ENCODE measurements around the gene METRNL.

The METRNL gene

GRCh38 chr17:83105512-83105911 lies 26.1 kb downstream of the METRNL start:
- no peak overlapping the region for H3K4me3 ChIP-seq (ENCODE audit: low read depth, low read length, poor library complexity, severe bottlenecking)
- H3K27me3 ChIP-seq (ENCODE audit: insufficient read depth, low read length): peaks cover 7% of the 10 kb centered on the region; the same call in 1 of the 2 replicates
- H2AFZ ChIP-seq (ENCODE audit: low read length): no peak overlapping the region
- no peak overlapping the region for H3K9ac ChIP-seq (ENCODE audit: low read length)
- H4K20me1 ChIP-seq (ENCODE audit: insufficient read depth, low read length): no peaks in the 10 kb centered on the region
- H3K27ac ChIP-seq (ENCODE audit: low read depth, low read length, poor library complexity, severe bottlenecking): no peak overlapping the region
- no peaks in the 10 kb centered on the region for H3K9me3 ChIP-seq (ENCODE audit: low read length)
- no peak for TF ChIP-seq EZH2 (IDR thresholded peaks at IDR 0.05; ENCODE audit: borderline replicate concordance, low read length)
- TF ChIP-seq, protein P1, sequence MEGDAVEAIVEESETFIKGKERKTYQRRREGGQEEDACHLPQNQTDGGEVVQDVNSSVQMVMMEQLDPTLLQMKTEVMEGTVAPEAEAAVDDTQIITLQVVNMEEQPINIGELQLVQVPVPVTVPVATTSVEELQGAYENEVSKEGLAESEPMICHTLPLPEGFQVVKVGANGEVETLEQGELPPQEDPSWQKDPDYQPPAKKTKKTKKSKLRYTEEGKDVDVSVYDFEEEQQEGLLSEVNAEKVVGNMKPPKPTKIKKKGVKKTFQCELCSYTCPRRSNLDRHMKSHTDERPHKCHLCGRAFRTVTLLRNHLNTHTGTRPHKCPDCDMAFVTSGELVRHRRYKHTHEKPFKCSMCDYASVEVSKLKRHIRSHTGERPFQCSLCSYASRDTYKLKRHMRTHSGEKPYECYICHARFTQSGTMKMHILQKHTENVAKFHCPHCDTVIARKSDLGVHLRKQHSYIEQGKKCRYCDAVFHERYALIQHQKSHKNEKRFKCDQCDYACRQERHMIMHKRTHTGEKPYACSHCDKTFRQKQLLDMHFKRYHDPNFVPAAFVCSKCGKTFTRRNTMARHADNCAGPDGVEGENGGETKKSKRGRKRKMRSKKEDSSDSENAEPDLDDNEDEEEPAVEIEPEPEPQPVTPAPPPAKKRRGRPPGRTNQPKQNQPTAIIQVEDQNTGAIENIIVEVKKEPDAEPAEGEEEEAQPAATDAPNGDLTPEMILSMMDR (IDR thresholded peaks at IDR 0.05; ENCODE audit: low read length): no peak
- H3K79me2 ChIP-seq (ENCODE audit: insufficient read depth, low read length): no peaks in the 10 kb centered on the region
- H3K4me1 ChIP-seq (ENCODE audit: insufficient read depth, low read length, severe bottlenecking): no peaks in the 10 kb centered on the region
- no peak overlapping the region for H3K4me2 ChIP-seq (ENCODE audit: low read length)
- H3F3A ChIP-seq (ENCODE audit: insufficient read depth, low read length): 0 out of 2 replicates have a peak, but pooled peaks cover 5% of the 10 kb centered on the region
- H3K36me3 ChIP-seq (ENCODE audit: insufficient read depth, low read length): no peaks in the 10 kb centered on the region
- no peaks in the 10 kb centered on the region for H3K9me2 ChIP-seq (ENCODE audit: low read depth, low read length)

DNA sequence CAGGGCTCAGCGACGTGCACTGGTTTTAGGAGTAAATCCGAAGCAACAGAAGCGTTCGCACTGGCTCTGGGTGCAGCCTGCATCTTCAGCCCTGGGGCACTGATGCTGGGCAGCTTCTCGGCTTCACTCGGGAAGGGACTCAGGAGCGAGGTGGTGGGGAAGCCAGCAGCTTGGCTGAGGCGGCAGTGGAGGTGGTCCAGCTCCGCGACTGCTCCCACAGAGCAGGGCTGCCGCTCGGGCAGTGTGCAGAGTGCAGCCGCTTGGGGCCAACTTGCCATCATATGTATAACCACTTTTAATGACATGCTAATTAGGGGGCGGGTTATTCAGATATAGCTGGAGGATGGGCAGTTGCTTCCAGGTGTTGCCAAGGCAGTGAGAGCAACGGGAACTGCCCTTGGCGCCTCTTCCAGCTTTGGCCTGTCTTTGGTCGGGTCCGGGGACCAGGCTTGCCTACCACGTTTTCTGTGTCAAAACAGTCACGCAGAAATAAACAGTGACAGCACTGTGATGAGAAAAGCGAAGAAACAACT lies 26.7 kb downstream of the METRNL start:
- Histone ChIP-seq H3K4me2 (ENCODE audit: low read length) (no peak overlapping the region), H4K20me1 (ENCODE audit: insufficient read depth, low read length) (no peaks in the 10 kb centered on the region), H3K4me3 (ENCODE audit: low read depth, low read length, poor library complexity, severe bottlenecking) (no peak overlapping the region), H3K9me2 (ENCODE audit: low read depth, low read length) (no peaks in the 10 kb centered on the region), H2AFZ (ENCODE audit: low read length) (no peak overlapping the region), H3K27me3 (ENCODE audit: insufficient read depth, low read length) (peaks cover 5% of the 10 kb centered on the region; the same call in 1 of the 2 replicates), H3K27ac (ENCODE audit: low read depth, low read length, poor library complexity, severe bottlenecking) (no peak overlapping the region), H3K4me1 (ENCODE audit: insufficient read depth, low read length, severe bottlenecking) (no peaks in the 10 kb centered on the region), H3F3A (ENCODE audit: insufficient read depth, low read length) (0 out of 2 replicates have a peak, but pooled peaks cover 5% of the 10 kb centered on the region), H3K79me2 (ENCODE audit: insufficient read depth, low read length) (no peaks in the 10 kb centered on the region), H3K9me3 (ENCODE audit: low read length) (no peaks in the 10 kb centered on the region), H3K9ac (ENCODE audit: low read length) (no peak overlapping the region), H3K36me3 (ENCODE audit: insufficient read depth, low read length) (no peaks in the 10 kb centered on the region)
- no peak for TF ChIP-seq EZH2 (IDR thresholded peaks at IDR 0.05; ENCODE audit: borderline replicate concordance, low read length)
- TF ChIP-seq, protein P1 (IDR thresholded peaks at IDR 0.05; ENCODE audit: low read length): no peak

DNA sequence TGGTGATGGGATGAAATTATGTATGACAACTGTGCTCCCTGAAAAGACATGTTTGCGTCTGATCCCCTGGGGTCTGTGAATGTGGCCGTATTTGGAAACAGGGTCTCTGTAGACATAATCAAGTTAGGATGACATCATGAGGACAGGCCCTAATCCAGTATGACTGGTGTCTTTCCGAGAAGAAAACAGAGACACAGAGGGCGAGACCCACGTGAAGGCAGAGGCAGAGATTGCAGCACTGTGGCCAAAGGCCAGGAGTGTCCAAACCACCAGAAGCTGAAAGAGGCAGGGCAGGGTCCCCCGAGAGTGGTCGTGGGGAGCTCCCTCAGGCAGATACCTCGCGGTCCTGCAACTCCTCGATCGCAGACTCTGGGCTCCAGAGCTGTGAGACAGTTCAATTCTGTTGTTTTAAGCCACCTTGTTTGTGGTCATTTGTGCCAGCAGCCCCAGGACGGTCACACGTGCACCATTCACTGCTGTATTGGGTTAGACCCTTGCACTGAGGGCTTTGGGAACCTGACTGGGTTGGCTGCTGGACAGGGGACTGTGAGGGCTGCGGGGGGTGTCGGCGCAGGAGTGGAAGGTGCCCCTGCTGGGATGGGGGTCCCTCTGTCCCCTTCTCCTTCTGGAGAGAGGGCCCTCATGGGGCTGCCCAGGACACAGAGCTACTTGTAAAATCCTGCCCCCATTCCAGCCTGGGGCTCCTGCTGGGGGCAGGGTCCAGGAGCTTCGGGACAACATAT lies 27.7 kb downstream of the METRNL start:
- H3K79me2 ChIP-seq (ENCODE audit: insufficient read depth, low read length): no peaks in the 10 kb centered on the region
- no peaks in the 10 kb centered on the region for H3K36me3 ChIP-seq (ENCODE audit: insufficient read depth, low read length)
- H3K27ac ChIP-seq (ENCODE audit: low read depth, low read length, poor library complexity, severe bottlenecking): no peak overlapping the region
- H2AFZ ChIP-seq (ENCODE audit: low read length): no peak overlapping the region
- 0 out of 2 replicates have a peak, but pooled peaks cover 5% of the 10 kb centered on the region for H3F3A ChIP-seq (ENCODE audit: insufficient read depth, low read length)
- H3K9ac ChIP-seq (ENCODE audit: low read length): no peak overlapping the region
- no peak overlapping the region for H3K4me3 ChIP-seq (ENCODE audit: low read depth, low read length, poor library complexity, severe bottlenecking)
- TF ChIP-seq EZH2 (IDR thresholded peaks at IDR 0.05; ENCODE audit: borderline replicate concordance, low read length): no peak
- TF ChIP-seq, protein P1 (IDR thresholded peaks at IDR 0.05; ENCODE audit: low read length): no peak
- no peaks in the 10 kb centered on the region for H4K20me1 ChIP-seq (ENCODE audit: insufficient read depth, low read length)
- no peaks in the 10 kb centered on the region for H3K9me2 ChIP-seq (ENCODE audit: low read depth, low read length)
- no peaks in the 10 kb centered on the region for H3K27me3 ChIP-seq (ENCODE audit: insufficient read depth, low read length)
- H3K4me2 ChIP-seq (ENCODE audit: low read length): no peak overlapping the region
- no peaks in the 10 kb centered on the region for H3K9me3 ChIP-seq (ENCODE audit: low read length)
- H3K4me1 ChIP-seq (ENCODE audit: insufficient read depth, low read length, severe bottlenecking): no peaks in the 10 kb centered on the region

All from OCI-LY1 (cell line).